ENCODE data around the gene TGFA.

TGFA gene

GRCh38 chr2:70523996-70524965 lies 29.3 kb downstream of the TGFA start:
- peak; percentile 85 for DNase-seq (ENCODE audit: low spot score)

DNA sequence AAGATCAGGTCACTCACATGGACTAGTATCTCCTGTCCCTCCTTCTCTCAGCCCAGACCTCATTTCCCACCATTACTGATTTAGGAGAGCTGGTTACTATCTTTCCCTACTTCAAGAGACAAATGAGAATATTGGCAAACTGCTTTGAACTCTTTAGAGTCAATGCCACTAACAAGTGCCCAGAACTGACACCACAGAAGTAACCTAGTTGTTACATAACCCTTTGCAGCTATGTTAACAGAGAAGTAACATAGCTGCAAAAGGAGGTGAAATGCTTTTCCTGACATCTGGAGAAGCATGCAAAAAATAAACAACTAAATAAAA lies 30.0 kb downstream of the TGFA start:
- DNase-seq (ENCODE audit: low spot score) = no peak

DNA sequence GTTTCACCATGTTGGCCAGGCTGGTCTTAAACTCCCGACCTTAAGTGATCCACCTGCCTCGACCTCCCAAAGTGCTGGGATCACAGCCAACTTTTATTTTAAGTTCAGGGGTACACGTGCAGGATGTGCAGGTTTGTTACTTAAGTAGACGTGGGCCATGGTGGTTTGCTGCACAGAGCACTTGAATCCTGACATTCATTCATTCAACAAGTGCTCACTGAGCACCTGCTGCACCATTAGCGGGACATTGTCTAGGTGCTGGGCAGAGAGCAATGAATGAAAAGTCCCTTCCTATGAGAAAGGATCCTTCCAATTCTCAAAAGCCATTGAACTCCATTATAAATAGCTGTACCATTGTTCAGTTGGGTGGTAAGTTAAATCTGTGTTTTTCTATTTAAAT lies 31.0 kb downstream of the TGFA start:
- DNase-seq (ENCODE audit: low spot score) = no peak

- no peak for DNase-seq (ENCODE audit: low spot score)
Observed at GRCh38 chr2:70520825-70521224, 32.8 kb downstream of the TGFA start.

DNA sequence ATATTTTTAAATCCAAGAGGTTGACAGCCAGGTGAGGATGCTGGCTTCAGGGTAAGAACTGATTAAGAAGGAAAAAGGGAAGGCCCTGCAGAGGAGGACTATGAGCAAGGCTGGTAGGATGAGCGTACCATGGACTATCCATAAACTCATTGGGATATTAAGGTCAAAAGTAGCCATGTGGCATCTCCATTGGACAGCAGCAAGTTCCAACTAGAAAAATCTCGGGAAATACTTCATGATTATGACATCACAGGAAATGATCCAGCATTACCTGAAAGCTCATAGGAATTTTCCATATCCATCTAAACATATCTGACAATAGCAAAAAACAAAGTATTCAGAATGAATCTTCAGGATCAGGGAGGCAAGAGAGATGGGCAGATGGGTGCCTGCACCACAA lies 34.2 kb downstream of the TGFA start:
- DNase-seq (ENCODE audit: low spot score) = no peak

- no peak for DNase-seq (ENCODE audit: low spot score)
Observed at GRCh38 chr2:70518557-70518956, 35.1 kb downstream of the TGFA start.

DNA sequence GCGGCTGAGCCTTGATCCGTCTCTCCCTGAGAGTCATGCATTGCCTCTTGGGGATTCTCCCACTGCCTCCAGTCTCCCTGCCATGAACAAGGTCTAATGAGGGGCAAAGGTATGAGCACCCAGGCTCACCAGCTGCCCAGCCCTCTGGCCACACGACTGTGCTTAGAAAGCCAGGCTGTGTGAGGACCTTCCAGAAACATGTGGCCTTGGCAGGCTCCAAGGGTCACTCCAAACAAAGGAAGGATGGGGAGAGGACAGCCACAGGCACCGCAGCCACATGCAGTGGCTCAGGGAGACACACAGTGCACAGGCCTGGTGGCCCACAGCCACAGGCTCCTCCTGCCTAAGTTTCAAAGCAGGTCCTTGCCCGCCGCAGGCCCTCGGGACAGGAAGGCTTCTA lies 35.8 kb downstream of the TGFA start:
- DNase-seq (ENCODE audit: low spot score) = no peak

DNA sequence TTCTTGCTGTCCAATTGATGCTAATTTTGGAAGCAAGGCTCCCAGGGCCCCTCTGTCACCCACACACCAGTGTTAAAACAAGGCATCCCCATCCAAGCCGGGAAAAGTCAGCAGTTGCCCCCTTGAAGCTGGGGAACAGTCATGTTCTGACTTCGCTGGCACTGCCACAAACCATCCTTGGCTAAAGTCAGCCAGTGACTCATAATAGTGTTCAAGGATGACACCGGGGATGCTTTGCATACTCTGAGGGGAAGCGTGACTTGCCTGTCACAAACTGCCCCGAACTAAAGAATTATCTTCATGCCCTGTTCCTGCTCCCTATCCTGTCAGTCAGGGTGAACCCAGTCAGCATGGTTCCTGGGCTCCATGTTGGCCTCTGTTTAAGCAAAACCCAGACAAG lies 37.0 kb downstream of the TGFA start:
- DNase-seq (ENCODE audit: low spot score) = peak; percentile 25

- no peak for DNase-seq (ENCODE audit: low spot score)
Observed at GRCh38 chr2:70515938-70516337, 37.7 kb downstream of the TGFA start.

DNA sequence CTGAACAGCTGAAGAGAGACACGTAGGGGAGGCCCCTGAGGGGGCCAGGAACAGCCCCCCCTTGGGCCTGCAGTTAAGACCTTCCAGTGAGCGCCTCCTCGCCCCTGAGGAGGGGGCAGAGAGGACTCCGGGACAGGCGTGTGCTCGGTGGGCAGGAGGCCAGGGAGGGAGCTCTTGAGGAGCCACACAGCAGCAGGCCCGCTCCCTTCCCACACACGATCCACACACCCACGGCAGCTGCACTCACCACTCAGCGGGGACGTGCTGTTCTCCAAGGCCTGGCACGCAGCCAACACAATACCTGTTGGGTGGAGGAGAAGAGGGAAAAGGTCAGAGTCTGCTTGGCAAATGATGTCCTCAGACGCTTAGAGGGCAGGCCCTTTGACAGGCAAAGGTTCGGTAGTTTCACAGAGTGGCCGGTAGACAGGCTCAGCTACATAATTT lies 39.0 kb downstream of the TGFA start:
- peak; percentile 64 for DNase-seq (ENCODE audit: low spot score)

DNA sequence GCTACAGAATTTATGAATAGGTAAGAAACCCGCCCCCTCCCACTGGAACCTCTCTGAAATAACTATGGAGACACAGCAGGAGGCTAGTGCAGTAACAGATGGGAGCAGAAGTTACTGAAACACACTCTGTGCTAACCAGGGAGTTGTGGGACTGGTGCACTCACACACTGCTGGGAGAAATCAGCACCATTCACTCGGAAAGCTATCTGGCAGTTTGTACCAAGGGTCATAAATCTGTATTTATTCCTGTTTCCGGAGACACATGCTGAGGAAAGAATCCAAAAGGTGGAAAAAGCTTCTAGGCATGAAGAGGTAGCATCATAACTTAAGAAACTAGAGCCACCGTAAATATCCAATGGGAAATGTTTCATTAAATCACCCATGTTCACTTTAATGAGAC lies 39.9 kb downstream of the TGFA start:
- DNase-seq (ENCODE audit: low spot score) = no peak

- no peak for DNase-seq (ENCODE audit: low spot score)
Observed at GRCh38 chr2:70511971-70512729, 41.5 kb downstream of the TGFA start.

DNA sequence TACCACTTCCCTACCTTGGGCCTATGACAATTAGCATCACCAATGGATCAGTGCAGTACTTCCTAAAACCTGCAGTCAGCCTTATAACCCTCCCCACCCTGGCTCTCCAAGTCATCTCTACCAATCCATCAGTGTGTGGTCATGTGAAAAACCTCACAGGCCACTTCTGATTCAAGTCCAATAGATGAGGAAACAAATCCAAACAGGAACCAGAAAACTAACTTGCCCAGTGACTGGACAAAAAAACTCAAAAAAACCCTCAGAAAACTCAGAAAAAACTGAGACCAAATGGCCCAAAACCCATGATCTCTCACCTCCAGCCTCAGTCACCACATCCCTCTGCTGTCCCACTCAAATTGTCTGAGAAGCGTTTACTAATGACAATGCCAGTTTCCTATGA lies 43.3 kb downstream of the TGFA start:
- no peak for DNase-seq (ENCODE audit: low spot score)

- DNase-seq (ENCODE audit: low spot score) = no peak
Observed at GRCh38 chr2:70509565-70509964, 44.1 kb downstream of the TGFA start.

DNA sequence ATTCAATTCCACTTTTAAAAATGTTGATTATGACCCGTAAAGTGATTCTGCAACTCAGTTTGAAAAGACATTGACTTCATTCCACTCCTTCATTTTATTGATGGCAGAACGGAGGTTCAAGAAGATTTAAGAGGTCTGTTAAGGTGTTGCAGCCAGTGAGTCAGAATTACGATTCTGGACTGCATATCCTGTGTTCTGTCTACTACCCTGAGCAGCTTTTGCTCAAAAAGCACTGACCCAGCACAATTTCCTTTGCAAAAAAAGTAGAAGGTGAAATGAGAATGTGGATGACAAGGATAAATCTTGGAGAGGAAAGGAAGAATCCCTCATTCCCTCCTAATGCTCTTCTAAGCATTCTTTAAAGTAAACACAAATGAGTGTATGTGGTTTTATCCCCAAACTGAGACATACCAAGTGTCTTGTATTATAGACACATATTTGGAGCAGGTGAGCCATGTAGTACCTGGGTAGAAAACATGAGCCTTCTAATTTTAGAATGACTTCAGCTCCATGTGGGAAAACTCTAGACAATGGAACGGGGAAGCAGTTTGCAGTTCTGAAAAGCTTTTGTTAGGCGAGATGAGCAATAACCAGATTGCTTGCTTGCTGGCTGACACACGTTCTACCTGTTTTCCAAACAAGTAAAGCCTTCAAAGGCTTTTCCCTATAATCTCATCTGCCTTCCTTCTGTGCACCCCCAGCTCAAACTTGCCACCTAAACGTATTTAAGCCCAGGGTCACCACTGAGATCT lies 44.7 kb downstream of the TGFA start:
- DNase-seq (ENCODE audit: low spot score) = no peak

DNA sequence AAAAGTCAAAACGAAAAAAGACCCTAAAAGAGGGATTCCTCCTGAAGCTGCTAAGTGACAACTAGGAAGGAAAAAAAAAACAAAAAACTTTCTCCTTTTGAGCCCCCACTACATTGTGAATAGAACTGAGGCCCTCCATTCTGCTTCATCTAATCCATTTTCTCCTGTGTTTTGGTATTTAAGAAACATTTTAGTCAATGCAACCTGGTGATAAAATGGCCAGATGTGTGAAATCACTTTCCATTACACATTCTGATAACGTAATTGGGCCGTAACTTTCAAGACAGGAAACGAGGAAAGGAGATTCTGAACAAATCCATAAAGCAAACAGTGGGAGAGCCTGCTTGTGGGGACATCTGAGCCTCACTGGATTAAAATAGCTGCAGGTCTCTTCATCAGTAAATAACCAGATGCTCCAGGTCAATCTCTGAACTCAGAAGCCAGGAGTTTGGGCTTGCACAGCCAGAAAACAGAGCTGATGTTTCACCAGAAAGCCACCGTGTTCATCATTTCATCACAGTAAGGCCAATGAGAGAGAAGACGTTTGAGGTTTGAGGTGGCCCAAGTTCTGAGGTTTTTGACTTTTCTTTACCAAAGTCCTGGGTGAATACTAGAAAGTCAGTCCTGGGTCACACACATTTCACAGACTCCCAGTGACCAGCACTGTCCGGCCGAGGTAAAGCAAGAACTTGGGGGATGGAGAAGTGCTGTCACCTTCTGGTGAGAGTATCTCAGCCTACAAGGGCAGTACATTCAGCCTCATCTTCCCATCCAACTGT lies 47.8 kb downstream of the TGFA start:
- no peak for DNase-seq (ENCODE audit: low spot score)

GRCh38 chr2:70504750-70505149 lies 48.9 kb downstream of the TGFA start:
- DNase-seq (ENCODE audit: low spot score) = no peak

DNA sequence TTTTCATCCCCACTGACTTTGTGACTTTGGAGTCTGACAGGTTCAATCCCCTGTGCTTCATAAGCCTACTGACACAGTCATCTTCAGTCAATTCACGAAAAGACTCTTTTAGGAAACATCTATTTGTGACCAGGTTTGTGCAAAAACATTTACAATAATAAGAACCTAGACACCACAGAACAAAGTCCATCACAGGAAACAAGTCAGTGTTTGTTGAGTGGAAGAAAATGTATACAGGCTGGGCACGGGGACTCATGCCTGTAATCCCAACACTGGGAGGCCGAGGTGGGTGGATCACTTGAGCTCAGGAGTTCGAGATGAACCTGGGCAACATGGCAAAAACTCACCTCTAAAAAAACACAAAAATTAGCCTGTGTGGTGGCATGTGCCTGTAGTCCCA lies 49.7 kb downstream of the TGFA start:
- DNase-seq (ENCODE audit: low spot score) = no peak

DNA sequence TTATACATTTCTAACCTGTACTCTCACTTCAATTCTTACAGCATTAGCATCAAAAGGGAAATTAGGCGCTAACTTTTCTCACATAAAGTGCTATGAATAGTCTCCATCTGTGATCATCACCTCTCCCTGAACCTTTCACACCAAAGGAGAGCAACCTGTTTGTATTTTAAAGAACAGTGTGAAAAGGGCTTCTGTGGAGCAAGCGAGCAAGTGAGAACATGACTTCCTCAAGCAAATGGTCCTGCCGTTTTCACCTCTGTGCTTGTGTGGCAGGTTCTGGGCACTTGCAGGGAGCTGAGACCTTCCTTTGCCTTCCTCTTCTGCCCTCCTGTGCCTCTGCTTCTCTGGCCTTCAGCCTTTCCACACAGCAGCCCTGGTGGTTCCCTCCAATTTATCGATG lies 51.9 kb downstream of the TGFA start:
- no peak for DNase-seq (ENCODE audit: low spot score)

DNA sequence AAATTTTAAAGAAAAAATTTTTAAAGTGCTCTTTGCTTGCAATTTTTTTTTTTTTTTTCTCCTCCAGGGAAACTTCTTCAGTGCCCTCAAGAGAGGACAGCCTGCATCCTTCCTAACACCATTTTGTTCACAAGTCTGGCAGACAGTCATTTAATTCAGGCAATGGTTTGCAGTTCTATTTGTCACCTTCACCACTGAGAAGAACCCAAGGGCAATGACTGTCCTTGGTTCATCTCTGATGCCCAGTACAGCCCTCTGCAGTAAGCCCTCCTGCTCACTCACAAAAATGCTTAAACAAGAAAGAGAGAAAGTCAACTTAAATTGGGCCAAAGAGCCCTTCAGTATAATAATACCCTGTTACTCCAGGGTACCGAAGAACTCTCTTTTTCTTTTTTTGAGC lies 52.4 kb downstream of the TGFA start:
- no peak for DNase-seq (ENCODE audit: low spot score)

DNA sequence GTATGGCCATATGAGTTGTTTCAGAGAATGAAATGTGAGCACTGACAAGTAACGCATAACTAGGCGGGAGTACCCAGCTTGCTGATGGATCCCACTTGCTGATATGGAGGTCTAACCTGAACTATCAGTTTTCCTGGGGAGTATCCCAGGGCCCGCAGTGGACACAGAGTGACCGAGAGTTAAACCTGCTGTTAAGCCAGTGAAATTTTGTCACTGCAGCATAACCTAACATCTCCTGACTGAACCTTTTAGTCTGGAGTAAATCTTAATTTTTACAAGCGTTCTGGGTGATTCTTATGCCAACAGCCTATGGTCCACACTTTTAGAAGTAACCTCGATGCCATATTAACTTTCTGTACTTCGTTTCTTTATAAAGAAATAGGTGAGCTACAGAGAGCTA lies 54.4 kb downstream of the TGFA start:
- DNase-seq (ENCODE audit: low spot score) = no peak

GRCh38 chr2:70498528-70498927 lies 55.1 kb downstream of the TGFA start:
- DNase-seq (ENCODE audit: low spot score) = no peak

Measured in SW480 (cell line).